HG03135 (cell line): ENCODE results near the gene VSTM2L.

Experiments used
- ATAC-seq: cut with Tn5 transposase; IDR thresholded peaks from one replicate; pipeline ENCODE4 v1.9.1; 2021; ENCODE audit warnings: mild to moderate bottlenecking, moderate library complexity; ENCODE audit not compliant: unreplicated experiment

The VSTM2L gene

DNA sequence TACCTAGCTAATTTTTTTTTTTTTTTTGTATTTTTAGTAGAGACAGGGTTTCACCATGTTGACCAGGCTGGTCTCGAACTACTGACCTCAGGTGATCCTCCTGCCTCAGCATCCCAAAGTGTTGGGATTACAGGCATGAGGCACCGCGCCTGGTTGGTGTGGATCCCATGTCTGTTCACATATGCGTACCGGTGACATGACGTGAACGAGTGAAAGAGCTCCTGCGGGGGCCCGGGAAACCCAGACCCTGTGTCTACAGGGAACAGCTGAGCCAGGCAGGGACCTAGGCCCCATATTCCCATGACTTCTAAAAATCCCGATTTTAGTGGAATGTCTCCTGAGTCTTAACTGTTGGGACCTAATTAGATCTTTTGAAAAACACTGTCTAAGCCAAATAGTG, 33.1 kb downstream of the VSTM2L start:
- no peak for ATAC-seq

GRCh38 chr20:37936451-37936850, 33.5 kb downstream of the VSTM2L start:
- ATAC-seq = no peak

DNA sequence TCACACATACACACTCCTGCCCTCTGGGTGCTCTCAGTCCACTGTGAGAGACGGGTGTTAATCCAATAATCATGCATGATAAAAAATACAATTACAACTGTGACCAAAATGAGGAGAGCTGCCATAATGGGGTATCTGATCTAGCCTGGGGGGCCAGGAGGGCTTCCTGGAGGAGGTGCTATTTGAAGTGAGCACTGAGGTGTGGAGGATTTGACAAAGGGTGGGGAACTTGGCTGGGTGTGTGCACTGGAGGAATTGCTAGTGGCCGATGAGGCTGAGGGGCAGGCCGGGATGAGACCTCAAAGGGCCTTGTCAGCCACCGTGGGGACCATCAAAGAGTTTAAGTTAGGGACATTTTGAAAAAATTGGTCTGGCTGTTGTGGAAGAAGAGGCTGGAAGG, 34.8 kb downstream of the VSTM2L start:
- no peak for ATAC-seq

DNA sequence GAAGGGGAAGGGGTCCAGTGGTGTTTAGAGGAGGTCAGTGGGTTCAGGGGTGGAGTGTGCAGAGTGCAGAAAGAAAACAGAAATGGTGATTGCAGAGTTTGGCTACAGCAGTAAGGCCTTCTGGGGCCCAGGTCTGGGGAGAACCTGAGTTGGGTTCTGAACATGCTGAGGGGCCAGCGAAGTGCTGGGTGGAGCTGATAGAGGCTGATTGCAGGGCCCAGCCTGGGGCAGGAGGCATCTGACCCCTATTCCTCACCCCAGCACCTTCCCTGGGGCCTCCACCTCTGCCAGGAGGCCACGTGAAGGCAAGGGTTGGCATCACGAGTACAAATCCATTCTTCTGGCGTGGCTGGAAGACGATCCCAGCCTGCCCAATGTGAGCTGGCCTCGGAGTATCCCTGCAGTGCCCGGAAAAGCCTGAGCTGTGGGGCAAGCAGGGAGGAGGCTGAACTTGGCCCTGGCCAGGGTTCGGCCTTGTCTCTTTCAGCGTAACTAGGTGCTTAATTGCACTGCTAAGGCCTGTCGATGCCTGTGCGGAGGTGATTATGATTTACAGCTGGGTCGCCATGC, 35.3 kb downstream of the VSTM2L start:
- no peak for ATAC-seq

DNA sequence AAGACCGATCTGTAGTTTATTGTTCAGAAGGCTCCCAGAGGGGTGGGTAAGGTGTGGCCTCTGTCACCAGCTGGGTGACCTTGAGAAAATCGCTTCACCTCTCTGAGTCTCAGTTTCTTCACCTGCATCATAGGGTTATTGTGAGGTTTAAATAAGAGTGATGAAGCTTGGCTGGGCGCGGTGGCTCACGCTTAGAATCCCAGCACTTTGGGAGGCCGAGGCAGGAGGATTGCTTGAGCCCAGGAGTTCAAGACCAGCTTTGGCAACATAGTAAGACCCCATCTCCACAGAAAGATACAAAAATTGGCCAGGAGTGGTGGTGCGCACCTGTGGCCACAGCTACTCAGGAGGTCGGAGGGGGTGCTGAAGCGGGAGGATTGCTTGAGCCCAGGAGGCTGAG, 36.0 kb downstream of the VSTM2L start:
- ATAC-seq = no peak

GRCh38 chr20:37939701-37940560, 37.0 kb downstream of the VSTM2L start:
- no peak for ATAC-seq

DNA sequence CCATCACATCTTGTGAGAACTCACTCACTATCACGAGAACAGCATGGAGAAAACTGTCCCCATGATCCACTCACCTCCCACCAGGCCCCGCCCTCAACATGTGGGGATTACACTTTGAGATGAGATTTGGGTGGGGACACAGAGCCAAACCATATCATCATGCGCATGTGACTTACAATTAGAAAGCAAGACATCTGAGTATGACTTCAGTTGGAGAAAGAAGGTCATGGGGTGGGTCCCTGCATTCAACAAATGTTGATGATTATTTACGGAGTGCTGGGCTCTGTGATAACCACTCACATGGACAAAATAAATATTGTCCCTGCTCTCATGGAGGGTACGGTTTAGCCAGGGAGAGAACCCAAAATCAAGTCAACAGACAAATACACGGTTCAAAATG, 37.9 kb downstream of the VSTM2L start:
- ATAC-seq = no peak

DNA sequence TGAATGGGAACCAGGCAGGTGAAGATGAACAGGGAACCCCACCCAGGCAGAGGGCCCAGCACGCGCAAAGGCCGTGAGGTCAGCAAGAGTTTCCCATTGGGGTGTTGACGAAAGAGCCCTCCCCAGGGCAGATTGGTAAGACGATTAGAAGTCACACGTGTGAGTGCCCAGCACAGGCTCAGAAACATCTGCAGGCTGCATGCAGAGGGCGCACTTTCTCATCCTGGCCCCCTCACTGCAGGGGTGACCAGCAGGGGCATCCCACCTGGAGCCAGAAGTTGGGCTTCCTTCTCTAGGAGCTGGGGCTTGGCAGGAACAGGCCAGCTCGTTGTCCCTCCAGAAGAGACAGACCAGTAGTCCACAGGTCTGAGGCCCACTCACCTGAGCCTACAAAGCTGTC, 38.4 kb downstream of the VSTM2L start:
- ATAC-seq = no peak

- ATAC-seq = no peak
Observed at GRCh38 chr20:37941992-37942391, 39.1 kb downstream of the VSTM2L start.

DNA sequence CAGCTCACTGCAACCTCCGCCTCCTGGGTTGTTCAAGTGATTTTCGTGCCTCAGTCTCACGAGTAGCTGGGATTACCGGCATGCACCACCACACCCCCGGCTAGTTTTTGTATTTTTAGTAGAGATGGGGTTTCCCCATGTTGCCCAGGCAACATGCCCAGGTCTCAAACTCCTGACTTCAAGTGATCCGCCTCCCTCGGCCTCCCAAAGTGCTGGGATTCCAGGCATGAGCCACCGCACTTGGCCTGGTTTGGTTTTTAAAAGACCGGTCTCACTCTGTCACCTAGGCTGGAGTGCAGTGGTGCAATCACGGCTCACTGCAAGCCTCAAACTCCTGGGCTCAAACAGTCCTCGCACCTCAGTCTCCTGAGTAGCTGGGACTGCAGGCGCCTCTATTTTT, 40.1 kb downstream of the VSTM2L start:
- no peak for ATAC-seq

DNA sequence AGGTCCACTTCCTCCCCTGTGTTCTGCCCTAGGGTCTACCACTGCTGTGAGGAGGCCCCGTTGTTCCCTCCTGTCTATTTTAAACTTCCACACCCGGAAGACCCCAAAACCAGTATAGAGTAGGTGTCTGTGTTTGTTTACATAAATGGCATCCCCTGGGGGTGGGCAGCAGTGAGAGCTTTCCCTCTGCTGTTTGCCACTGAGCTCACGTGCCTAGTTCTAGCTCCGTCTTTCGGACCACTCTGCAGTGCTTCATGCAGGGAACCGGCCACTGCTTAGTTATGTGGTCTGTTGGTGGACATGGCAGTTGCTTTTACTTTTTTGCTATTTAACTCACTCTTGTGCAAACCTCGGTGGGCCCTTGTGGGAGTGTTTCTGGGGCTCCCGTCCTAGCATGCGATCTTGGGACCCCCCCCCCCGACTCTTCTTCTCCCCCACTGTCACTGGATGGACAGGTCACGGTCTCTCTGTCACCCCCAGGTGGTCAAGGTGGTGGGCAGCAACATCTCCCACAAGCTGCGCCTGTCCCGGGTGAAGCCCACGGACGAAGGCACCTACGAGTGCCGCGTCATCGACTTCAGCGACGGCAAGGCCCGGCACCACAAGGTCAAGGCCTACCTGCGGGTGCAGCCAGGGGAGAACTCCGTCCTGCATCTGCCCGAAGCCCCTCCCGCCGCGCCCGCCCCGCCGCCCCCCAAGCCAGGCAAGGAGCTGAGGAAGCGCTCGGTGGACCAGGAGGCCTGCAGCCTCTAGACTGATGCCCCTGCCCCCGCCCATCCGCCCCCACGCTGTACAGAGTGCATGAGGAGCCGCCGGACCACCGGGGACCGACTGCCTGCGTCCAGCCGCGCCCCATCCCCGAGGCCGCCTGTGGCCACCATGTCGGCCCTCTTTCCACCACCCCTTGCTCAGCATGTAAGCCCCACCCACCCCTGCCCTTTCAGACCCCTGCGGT, 40.9 kb downstream of the VSTM2L start:
- ATAC-seq = no peak

GRCh38 chr20:37944456-37944981, 41.6 kb downstream of the VSTM2L start:
- ATAC-seq = no peak

- no peak for ATAC-seq
Observed at GRCh38 chr20:37945091-37945547, 42.2 kb downstream of the VSTM2L start.

DNA sequence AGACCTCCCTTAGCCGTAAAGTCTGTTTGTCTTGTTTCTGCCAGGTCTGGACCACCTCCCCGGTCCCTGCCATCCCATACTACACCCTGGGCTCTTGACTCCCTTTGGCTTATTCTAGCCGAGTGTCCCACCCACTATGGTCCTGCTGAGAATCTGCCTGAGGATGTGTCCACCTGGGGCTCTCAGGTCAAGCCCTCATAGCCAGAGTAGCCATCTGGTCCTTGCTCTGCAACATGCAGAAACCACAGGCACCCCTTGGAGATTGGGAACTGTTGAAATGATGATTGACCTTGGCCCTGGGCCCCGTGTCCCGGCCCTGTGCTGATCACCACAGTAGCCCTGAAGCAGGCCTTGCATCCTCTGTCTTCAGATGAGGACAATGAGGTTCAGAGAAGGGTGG, 44.0 kb downstream of the VSTM2L start:
- ATAC-seq = no peak

- ATAC-seq = no peak
Observed at GRCh38 chr20:37947943-37948342, 45.0 kb downstream of the VSTM2L start.

DNA sequence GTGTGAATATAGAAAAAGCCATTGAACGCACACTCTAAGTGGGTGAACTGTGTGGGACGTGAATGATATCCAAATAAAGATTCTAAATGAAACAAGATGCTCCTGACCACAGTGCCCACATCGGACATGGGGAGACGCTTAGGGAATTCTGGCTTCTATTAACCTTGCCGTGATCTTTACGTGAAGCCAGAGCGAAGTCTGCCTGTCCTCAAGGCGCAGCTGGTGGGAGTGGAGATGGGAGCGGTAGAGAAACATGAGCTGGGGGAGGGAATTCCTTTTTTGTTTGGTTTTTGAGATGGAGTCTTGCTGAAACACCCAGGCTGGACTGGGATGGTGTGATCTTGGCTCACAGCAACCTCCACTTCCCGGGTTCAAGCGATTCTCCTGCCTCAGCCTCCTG, 46.0 kb downstream of the VSTM2L start:
- no peak for ATAC-seq

GRCh38 chr20:37954190-37954589, 51.3 kb downstream of the VSTM2L start:
- ATAC-seq = no peak

DNA sequence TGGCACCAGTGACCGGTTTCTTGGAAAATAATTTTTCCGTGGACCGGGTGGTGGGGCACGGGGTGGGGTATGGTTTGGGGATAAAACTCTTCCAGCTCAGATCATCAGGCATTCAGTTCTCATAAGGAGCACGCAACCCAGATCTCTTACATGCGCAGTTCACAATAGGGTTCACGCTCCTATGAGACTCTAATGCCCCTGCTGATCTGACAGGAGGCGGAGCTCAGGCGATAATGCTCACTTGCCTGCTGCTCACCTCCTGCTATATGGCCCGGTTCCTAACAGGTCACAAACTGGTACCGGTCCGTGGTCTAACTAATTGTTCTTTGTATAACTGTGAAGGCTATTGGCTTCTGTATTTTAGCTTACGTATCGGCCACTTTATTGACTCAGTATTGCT, 51.7 kb downstream of the VSTM2L start:
- no peak for ATAC-seq

- ATAC-seq = no peak
Observed at GRCh38 chr20:37955511-37955910, 52.6 kb downstream of the VSTM2L start.

DNA sequence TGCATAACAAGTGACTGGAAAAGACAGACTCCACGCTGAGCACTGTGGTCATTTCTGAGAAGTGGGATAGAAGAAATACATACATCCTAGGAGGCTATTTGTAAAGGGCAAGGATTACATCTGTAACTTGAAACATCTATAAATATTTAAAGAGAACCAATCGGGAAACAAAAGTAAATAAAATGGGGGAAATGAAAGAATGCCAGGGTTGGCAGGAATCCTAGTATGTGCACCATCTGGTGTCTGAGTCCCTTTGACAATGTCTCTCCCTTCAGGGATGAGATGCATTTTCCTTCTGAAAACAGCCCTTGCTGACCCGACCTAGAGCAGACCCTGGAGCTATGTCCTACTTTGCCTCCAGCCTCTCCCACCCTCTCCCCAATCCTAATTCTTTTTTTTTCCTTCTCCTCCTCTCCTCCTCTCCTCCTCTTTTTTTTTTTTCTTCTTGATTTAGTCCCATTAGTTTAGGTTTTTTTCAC, 53.2 kb downstream of the VSTM2L start:
- ATAC-seq = no peak
